WTC11 (cell line): ENCODE measurements around the gene MPST. TPM values are rescaled to one million over a fixed set of nuclear protein-coding genes. Genes with fewer than 3 reads are reported as not detected.

ENCODE experiments used
- ATAC-seq: fragments of 200-7000 bp; cut with Tn5 transposase; 2 replicates; pipeline ENCODE4 v1.10.0; 2021; ENCODE audit warnings: mild to moderate bottlenecking, moderate library complexity
- CTCF ChIA-PET: fragments of 300-600 bp; sonication (Branson Sonifier 250); formaldehyde crosslinking; loops from one replicate; lab custom pipeline; 2021; ENCODE audit warnings: antibody characterized with exemption; lab: Charles Lee
- POLR2A ChIA-PET: fragments of 350-600 bp; sonication (Branson Sonifier 250); formaldehyde crosslinking; loops from one replicate; lab custom pipeline; 2021; ENCODE audit warnings: antibody characterized with exemption; lab: Charles Lee
- DNase-seq: peaks from one replicate; pipeline ENCODE4 v3.0.0; 2021; ENCODE audit warnings: low spot score
- H3K27ac Mint-ChIP-seq: 2 replicates; pipeline ENCODE4 v1.8.0; 2021; ENCODE audit warnings: mixed read lengths
- H3K27me3 Mint-ChIP-seq: 2 replicates; pipeline ENCODE4 v1.8.0; 2021; ENCODE audit warnings: low read depth, mild to moderate bottlenecking, moderate library complexity, mixed read lengths
- H3K36me3 Mint-ChIP-seq: 2 replicates; pipeline ENCODE4 v1.8.0; 2021; ENCODE audit warnings: mixed read lengths
- H3K4me1 Mint-ChIP-seq: 2 replicates; pipeline ENCODE4 v1.8.0; 2022; ENCODE audit warnings: mixed read lengths
- H3K4me3 Mint-ChIP-seq: 2 replicates; pipeline ENCODE4 v1.8.0; 2021; ENCODE audit warnings: mild to moderate bottlenecking, moderate library complexity, mixed read lengths
- H3K9me3 Mint-ChIP-seq: 2 replicates; pipeline ENCODE4 v1.8.0; 2021; ENCODE audit warnings: mixed read lengths
- ELF4 ChIP-seq: sonication (generic); formaldehyde crosslinking; IDR thresholded peaks from 2 replicates; pipeline ENCODE4 v1.8.1; 2022; ENCODE audit warnings: low read depth, mild to moderate bottlenecking, moderate library complexity, missing genetic modification reagents
- HMGA2 ChIP-seq: fragments of 250-450 bp; sonication (Bioruptor Pico); IDR thresholded peaks from 2 replicates; pipeline ENCODE4 v1.4.0; 2021; ENCODE audit warnings: mild to moderate bottlenecking, moderate library complexity
- MLX ChIP-seq: sonication (generic); formaldehyde crosslinking; IDR thresholded peaks from 2 replicates; pipeline ENCODE4 v1.8.1; 2023; ENCODE audit warnings: mild to moderate bottlenecking, missing genetic modification reagents, moderate library complexity
- USF2 ChIP-seq: sonication (generic); formaldehyde crosslinking; IDR thresholded peaks from 2 replicates; pipeline ENCODE4 v1.8.1; 2023; ENCODE audit warnings: mild to moderate bottlenecking, missing genetic modification reagents, moderate library complexity
- ZNF263 ChIP-seq: sonication (generic); formaldehyde crosslinking; IDR thresholded peaks from 2 replicates; pipeline ENCODE4 v1.8.1; 2022; ENCODE audit warnings: low read depth, mild to moderate bottlenecking, moderate library complexity, missing genetic modification reagents
- ZNF671 ChIP-seq: fragments of 250-450 bp; sonication (Bioruptor Pico); IDR thresholded peaks from 2 replicates; pipeline ENCODE4 v1.8.0; 2021; ENCODE audit warnings: mild to moderate bottlenecking
- total RNA-seq: library from RNA; stranded (reverse); gene quantifications from 3 replicates; pipeline ENCODE4 v1.2.3, GENCODE V29; 2021
- TF ChIP-seq, protein P1 (sequence below): sonication (generic); formaldehyde crosslinking; IDR thresholded peaks from 2 replicates; pipeline ENCODE4 v1.8.1; 2022; ENCODE audit warnings: missing genetic modification reagents, borderline replicate concordance
- TF ChIP-seq, protein P2 (sequence below): sonication (generic); formaldehyde crosslinking; IDR thresholded peaks from 2 replicates; pipeline ENCODE4 v1.8.1; 2023; ENCODE audit warnings: mild to moderate bottlenecking, missing genetic modification reagents
- TF ChIP-seq, protein P3 (sequence below): sonication (generic); formaldehyde crosslinking; IDR thresholded peaks from 2 replicates; pipeline ENCODE4 v1.8.1; 2023; ENCODE audit warnings: mild to moderate bottlenecking, missing genetic modification reagents, borderline replicate concordance

The MPST gene
- total RNA-seq, 1 experiment from 2014 or later = 86.6 TPM

- H3K4me1 Mint-ChIP-seq = peaks cover 19% of the 10 kb centered on the region
- H3K36me3 Mint-ChIP-seq = no peaks in the 10 kb centered on the region
- peaks cover 36% of the 10 kb centered on the region for H3K27me3 Mint-ChIP-seq
- H3K27ac Mint-ChIP-seq = no peak overlapping the region
- ATAC-seq (no peak), DNase-seq (no peak)
- no peaks in the 10 kb centered on the region for H3K9me3 Mint-ChIP-seq
- CTCF ChIA-PET = interaction anchor here (0.8 to 1.6 kb wide), 6 partner anchors 17 to 196 kb away, joined by 3 to 4 read pairs (median 3); no protein-coding TSS in a partner anchor
- TF ChIP-seq, protein P1, sequence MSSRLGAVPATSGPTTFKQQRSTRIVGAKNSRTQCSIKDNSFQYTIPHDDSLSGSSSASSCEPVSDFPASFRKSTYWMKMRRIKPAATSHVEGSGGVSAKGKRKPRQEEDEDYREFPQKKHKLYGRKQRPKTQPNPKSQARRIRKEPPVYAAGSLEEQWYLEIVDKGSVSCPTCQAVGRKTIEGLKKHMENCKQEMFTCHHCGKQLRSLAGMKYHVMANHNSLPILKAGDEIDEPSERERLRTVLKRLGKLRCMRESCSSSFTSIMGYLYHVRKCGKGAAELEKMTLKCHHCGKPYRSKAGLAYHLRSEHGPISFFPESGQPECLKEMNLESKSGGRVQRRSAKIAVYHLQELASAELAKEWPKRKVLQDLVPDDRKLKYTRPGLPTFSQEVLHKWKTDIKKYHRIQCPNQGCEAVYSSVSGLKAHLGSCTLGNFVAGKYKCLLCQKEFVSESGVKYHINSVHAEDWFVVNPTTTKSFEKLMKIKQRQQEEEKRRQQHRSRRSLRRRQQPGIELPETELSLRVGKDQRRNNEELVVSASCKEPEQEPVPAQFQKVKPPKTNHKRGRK = no peak
- TF ChIP-seq HMGA2 (CRISPR knock-in tag) (no peak), ZNF263 (0 out of 2 replicates have a peak, but pooled peaks have one; percentile 41)
- POLR2A ChIA-PET = no interaction called here
- no peak overlapping the region for H3K4me3 Mint-ChIP-seq
Observed at GRCh38 chr22:37063431-37064420, 44.2 kb downstream of the MPST start.

DNA sequence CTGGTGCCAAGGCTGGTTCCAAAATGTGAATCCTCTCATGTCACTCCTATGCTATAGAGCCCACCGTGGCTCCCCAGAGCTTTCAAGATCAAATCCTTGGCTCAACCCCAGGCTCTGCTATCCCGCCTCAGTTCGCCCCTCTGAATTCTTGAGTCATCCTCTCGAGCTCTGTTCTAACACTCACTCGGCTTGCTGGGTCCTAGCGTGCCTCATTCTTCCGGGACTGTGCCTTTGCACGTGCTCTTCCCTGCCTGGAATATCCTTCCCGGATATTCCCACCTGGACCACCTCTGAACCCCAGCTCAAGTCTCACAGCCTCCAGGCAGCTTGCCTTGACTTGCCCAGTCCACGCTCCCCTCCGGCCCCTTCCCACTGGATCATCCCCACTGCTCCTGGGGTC is 45.0 kb downstream of the MPST start:
- POLR2A ChIA-PET = no interaction called here
- Mint-ChIP-seq H3K27me3 (peaks cover 39% of the 10 kb centered on the region), H3K4me1 (peaks cover 19% of the 10 kb centered on the region)
- TF ChIP-seq MLX (no peak), ELF4 (CRISPR knock-in tag) (no peak)
- TF ChIP-seq, all 79 proteins: peak for 0
- Mint-ChIP-seq H3K36me3 (no peaks in the 10 kb centered on the region), H3K27ac (no peak overlapping the region), H3K9me3 (no peaks in the 10 kb centered on the region), H3K4me3 (no peak overlapping the region)
- ATAC-seq (no peak), DNase-seq (no peak)
- CTCF ChIA-PET = interaction anchor here (0.9 to 1.2 kb wide), 3 partner anchors 18 to 135 kb away, joined by 3 to 4 read pairs (median 3); no protein-coding TSS in a partner anchor

DNA sequence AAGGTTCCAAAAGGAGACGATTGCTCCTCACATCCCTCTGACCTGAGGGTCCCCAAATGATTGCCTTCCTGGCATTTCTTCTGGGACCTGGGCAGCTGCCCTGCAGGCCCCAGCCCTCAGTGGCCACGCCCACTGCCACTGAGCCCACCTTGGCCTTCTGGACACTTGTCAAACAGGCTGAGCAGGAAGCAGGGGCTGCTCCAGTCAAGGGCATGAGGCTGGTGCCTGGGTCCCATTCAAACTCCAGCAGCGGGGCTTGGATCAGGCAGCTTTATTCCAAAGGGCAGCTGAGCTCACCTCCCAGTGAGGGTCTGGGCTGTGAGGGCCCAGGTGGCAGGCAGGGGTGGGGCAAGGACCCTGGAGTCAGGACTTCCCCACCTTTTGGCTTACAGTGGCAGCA is 45.6 kb downstream of the MPST start:
- no peaks in the 10 kb centered on the region for H3K9me3 Mint-ChIP-seq
- no peak for ATAC-seq
- H3K4me1 Mint-ChIP-seq = peaks cover 19% of the 10 kb centered on the region
- DNase-seq = no peak
- CTCF ChIA-PET = interaction anchor here (0.9 to 1.2 kb wide), 3 partner anchors 19 to 43 kb away, joined by 3 to 4 read pairs (median 3); no protein-coding TSS in a partner anchor
- TF ChIP-seq USF2 (CRISPR knock-in tag) (no peak), ZNF671 (CRISPR knock-in tag) (no peak)
- TF ChIP-seq, protein P2, sequence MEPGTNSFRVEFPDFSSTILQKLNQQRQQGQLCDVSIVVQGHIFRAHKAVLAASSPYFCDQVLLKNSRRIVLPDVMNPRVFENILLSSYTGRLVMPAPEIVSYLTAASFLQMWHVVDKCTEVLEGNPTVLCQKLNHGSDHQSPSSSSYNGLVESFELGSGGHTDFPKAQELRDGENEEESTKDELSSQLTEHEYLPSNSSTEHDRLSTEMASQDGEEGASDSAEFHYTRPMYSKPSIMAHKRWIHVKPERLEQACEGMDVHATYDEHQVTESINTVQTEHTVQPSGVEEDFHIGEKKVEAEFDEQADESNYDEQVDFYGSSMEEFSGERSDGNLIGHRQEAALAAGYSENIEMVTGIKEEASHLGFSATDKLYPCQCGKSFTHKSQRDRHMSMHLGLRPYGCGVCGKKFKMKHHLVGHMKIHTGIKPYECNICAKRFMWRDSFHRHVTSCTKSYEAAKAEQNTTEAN (CRISPR knock-in tag) = no peak
- TF ChIP-seq, protein P3, sequence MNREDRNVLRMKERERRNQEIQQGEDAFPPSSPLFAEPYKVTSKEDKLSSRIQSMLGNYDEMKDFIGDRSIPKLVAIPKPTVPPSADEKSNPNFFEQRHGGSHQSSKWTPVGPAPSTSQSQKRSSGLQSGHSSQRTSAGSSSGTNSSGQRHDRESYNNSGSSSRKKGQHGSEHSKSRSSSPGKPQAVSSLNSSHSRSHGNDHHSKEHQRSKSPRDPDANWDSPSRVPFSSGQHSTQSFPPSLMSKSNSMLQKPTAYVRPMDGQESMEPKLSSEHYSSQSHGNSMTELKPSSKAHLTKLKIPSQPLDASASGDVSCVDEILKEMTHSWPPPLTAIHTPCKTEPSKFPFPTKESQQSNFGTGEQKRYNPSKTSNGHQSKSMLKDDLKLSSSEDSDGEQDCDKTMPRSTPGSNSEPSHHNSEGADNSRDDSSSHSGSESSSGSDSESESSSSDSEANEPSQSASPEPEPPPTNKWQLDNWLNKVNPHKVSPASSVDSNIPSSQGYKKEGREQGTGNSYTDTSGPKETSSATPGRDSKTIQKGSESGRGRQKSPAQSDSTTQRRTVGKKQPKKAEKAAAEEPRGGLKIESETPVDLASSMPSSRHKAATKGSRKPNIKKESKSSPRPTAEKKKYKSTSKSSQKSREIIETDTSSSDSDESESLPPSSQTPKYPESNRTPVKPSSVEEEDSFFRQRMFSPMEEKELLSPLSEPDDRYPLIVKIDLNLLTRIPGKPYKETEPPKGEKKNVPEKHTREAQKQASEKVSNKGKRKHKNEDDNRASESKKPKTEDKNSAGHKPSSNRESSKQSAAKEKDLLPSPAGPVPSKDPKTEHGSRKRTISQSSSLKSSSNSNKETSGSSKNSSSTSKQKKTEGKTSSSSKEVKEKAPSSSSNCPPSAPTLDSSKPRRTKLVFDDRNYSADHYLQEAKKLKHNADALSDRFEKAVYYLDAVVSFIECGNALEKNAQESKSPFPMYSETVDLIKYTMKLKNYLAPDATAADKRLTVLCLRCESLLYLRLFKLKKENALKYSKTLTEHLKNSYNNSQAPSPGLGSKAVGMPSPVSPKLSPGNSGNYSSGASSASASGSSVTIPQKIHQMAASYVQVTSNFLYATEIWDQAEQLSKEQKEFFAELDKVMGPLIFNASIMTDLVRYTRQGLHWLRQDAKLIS = no peak
- TF ChIP-seq, all 79 proteins: peak for 0
- POLR2A ChIA-PET = interaction anchor here (0.6 kb wide), 1 partner anchor 1689 kb away, joined by 7 read pairs; no protein-coding TSS in a partner anchor
- no peaks in the 10 kb centered on the region for H3K36me3 Mint-ChIP-seq
- no peak overlapping the region for H3K4me3 Mint-ChIP-seq
- peaks cover 39% of the 10 kb centered on the region for H3K27me3 Mint-ChIP-seq
- no peak overlapping the region for H3K27ac Mint-ChIP-seq
